ENCODE measurements around the gene DVL2. TPM values are rescaled to one million over a fixed set of nuclear protein-coding genes. Genes with fewer than 3 reads are reported as not detected.

DVL2 gene
- total RNA-seq, 1 donor: 106 TPM

DNA sequence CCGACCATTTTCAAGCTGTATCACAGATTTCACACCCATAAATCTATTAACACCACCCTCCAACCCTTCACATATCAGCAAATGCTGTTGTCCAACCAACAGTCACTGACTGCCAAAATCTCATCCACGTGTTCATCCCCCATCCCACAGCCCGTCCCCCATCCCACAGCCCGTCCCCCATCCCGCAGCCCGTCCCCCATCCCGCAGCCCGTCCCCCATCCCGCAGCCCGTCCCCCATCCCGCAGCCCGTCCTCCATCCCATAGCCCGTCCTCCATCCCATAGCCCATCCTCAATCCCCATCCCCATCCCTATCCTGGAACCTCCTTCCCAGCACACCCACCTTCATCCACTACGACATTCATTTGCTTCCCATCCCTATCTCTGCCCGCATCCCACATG, 28.8 kb downstream of the DVL2 start:
- no peak for DNase-seq (ENCODE audit: insufficient read length, low spot score, missing footprints)
- H3K27ac ChIP-seq (ENCODE audit: low read depth, low read length): peak overlapping the region; percentile 74

DNA sequence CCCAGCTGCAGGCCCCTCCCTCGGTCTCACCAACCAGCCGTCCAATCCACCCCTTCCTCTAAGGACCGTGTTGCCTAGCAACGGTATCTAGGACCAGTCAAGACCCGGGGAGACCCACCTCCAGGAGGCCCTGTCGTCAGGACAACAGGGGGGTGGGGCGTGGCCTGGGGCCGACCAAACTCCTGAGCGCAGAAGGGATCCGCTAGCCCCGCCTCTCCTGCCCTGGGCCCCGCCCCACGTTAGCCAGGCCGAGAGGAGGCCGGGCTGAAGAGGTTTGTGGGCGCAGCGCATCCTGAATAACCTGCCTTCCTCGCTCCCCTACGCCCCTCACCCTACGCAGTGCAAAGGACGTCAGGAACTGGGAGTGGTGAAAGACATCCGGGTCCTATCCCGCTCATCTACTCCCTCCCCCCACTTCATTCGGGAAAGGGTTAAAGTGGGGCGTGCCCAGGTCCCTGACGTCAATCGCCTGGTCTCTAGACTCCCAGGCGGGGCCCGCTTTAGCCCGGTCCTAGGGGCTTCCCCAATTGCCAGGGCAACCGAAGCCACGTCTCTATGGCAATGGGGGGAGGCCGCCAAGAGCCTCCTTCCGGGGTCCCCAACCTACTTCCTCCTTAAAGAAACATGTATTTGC, 29.4 kb downstream of the DVL2 start:
- peak overlapping the region; percentile 79 for H2AFZ ChIP-seq (ENCODE audit: low read length)
- no peaks in the 10 kb centered on the region for H3K9me3 ChIP-seq (ENCODE audit: low read depth, low read length)
- H3K27ac ChIP-seq (ENCODE audit: low read depth, low read length): peak overlapping the region; percentile 74
- H4K20me1 ChIP-seq (ENCODE audit: insufficient read depth, low read length): peaks cover 32% of the 10 kb centered on the region
- peak overlapping the region; percentile 76 for H3K4me3 ChIP-seq (ENCODE audit: insufficient read depth, low read length)
- H3K27me3 ChIP-seq (ENCODE audit: insufficient read depth, low read length): no peaks in the 10 kb centered on the region
- peaks cover 34% of the 10 kb centered on the region for H3K79me2 ChIP-seq (ENCODE audit: insufficient read depth, low read length)
- peak overlapping the region; percentile 92 for H3K4me2 ChIP-seq (ENCODE audit: insufficient read depth, low read length)
- H3K36me3 ChIP-seq (ENCODE audit: insufficient read depth, low read length): peaks cover 26% of the 10 kb centered on the region
- peaks cover 8% of the 10 kb centered on the region for H3K4me1 ChIP-seq (ENCODE audit: insufficient read depth, low read length)
- TF ChIP-seq, protein P1, sequence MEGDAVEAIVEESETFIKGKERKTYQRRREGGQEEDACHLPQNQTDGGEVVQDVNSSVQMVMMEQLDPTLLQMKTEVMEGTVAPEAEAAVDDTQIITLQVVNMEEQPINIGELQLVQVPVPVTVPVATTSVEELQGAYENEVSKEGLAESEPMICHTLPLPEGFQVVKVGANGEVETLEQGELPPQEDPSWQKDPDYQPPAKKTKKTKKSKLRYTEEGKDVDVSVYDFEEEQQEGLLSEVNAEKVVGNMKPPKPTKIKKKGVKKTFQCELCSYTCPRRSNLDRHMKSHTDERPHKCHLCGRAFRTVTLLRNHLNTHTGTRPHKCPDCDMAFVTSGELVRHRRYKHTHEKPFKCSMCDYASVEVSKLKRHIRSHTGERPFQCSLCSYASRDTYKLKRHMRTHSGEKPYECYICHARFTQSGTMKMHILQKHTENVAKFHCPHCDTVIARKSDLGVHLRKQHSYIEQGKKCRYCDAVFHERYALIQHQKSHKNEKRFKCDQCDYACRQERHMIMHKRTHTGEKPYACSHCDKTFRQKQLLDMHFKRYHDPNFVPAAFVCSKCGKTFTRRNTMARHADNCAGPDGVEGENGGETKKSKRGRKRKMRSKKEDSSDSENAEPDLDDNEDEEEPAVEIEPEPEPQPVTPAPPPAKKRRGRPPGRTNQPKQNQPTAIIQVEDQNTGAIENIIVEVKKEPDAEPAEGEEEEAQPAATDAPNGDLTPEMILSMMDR (IDR thresholded peaks at IDR 0.05; ENCODE audit: extremely low read depth, low read depth, low read length): no peak
- peak; percentile 99 for DNase-seq (ENCODE audit: insufficient read length, low spot score, missing footprints)

More for the DNA sequence above, 28.8 kb downstream of the DVL2 start:
- Histone ChIP-seq H3K79me2 (ENCODE audit: insufficient read depth, low read length) (peaks cover 41% of the 10 kb centered on the region), H3K4me3 (ENCODE audit: insufficient read depth, low read length) (peak overlapping the region; percentile 76), H3K36me3 (ENCODE audit: insufficient read depth, low read length) (peaks cover 26% of the 10 kb centered on the region), H3K4me1 (ENCODE audit: insufficient read depth, low read length) (peaks cover 8% of the 10 kb centered on the region), H3K4me2 (ENCODE audit: insufficient read depth, low read length) (peak overlapping the region; percentile 92), H3K9me3 (ENCODE audit: low read depth, low read length) (no peaks in the 10 kb centered on the region), H4K20me1 (ENCODE audit: insufficient read depth, low read length) (peaks cover 39% of the 10 kb centered on the region), H3K27me3 (ENCODE audit: insufficient read depth, low read length) (no peaks in the 10 kb centered on the region), H2AFZ (ENCODE audit: low read length) (peak overlapping the region; percentile 79)
- TF ChIP-seq, protein P1 (IDR thresholded peaks at IDR 0.05; ENCODE audit: extremely low read depth, low read depth, low read length): no peak

DNA sequence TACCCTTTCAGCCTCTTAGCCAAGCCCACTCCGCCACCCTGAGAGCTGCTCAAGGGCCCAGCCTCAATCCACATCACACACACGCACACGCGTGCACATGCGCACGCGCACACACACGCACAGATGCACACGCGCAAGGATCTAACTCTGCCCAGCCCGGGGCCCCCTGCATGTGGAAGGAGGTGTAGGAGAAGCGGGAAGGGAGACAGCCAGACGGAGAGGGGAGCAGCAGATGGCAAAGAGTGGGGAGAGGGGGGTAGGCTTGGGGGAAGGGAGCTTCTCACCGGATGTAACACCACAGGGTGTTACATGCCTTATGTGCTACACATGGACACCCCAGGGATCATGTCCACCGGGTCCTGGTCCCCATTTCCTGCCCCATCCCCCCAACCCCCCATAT, 30.0 kb downstream of the DVL2 start:
- DNase-seq (ENCODE audit: insufficient read length, low spot score, missing footprints): no peak
- H3K79me2 ChIP-seq (ENCODE audit: insufficient read depth, low read length): peaks cover 30% of the 10 kb centered on the region
- TF ChIP-seq, protein P1 (IDR thresholded peaks at IDR 0.05; ENCODE audit: extremely low read depth, low read depth, low read length): no peak
- H3K36me3 ChIP-seq (ENCODE audit: insufficient read depth, low read length): peaks cover 26% of the 10 kb centered on the region
- peaks cover 8% of the 10 kb centered on the region for H3K4me1 ChIP-seq (ENCODE audit: insufficient read depth, low read length)
- peak overlapping the region; percentile 74 for H3K27ac ChIP-seq (ENCODE audit: low read depth, low read length)
- H3K9me3 ChIP-seq (ENCODE audit: low read depth, low read length): no peaks in the 10 kb centered on the region
- H3K4me3 ChIP-seq (ENCODE audit: insufficient read depth, low read length): peak overlapping the region; percentile 76
- no peak overlapping the region for H2AFZ ChIP-seq (ENCODE audit: low read length)
- H3K4me2 ChIP-seq (ENCODE audit: insufficient read depth, low read length): peak overlapping the region; percentile 92
- no peaks in the 10 kb centered on the region for H3K27me3 ChIP-seq (ENCODE audit: insufficient read depth, low read length)
- H4K20me1 ChIP-seq (ENCODE audit: insufficient read depth, low read length): peaks cover 31% of the 10 kb centered on the region

DNA sequence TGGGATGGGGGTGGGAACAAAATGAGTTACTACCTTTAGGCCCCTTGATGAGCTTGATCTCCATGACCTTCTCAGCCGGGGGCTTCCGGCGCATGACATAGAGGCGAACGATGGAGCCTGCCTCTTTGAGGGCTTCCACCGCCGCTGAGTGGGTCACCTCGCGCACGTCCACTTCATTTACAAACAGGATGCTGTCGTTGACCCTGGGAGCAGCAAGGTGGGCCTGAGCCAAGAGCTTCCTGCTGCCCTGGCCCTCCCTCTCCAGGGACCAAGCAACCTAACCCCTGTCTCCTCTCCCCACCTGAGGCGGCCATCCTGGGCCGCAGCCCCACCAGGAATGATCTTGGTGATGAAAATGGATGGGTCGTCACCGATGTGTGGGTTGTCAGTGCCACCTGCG, 30.9 kb downstream of the DVL2 start:
- DNase-seq (ENCODE audit: insufficient read length, low spot score, missing footprints): no peak
- no peak overlapping the region for H3K4me3 ChIP-seq (ENCODE audit: insufficient read depth, low read length)
- no peak overlapping the region for H3K4me2 ChIP-seq (ENCODE audit: insufficient read depth, low read length)
- TF ChIP-seq, protein P1 (IDR thresholded peaks at IDR 0.05; ENCODE audit: extremely low read depth, low read depth, low read length): no peak
- H2AFZ ChIP-seq (ENCODE audit: low read length): no peak overlapping the region
- H4K20me1 ChIP-seq (ENCODE audit: insufficient read depth, low read length): peaks cover 22% of the 10 kb centered on the region
- no peaks in the 10 kb centered on the region for H3K9me3 ChIP-seq (ENCODE audit: low read depth, low read length)
- H3K36me3 ChIP-seq (ENCODE audit: insufficient read depth, low read length): peaks cover 26% of the 10 kb centered on the region
- no peaks in the 10 kb centered on the region for H3K27me3 ChIP-seq (ENCODE audit: insufficient read depth, low read length)
- peaks cover 8% of the 10 kb centered on the region for H3K4me1 ChIP-seq (ENCODE audit: insufficient read depth, low read length)
- peaks cover 21% of the 10 kb centered on the region for H3K79me2 ChIP-seq (ENCODE audit: insufficient read depth, low read length)
- no peak overlapping the region for H3K27ac ChIP-seq (ENCODE audit: low read depth, low read length)
